IPS DF 6.9 (cell line): ENCODE measurements around the gene KLHL20.
A peak's percentile ranks its signal among the peaks of the same experiment; 100 is the strongest.
"Not testable (repeated sequence)": the region's sequence is repeated elsewhere in the genome, so short reads cannot be mapped to it uniquely, and the experiment has no call there.

Experiments used
- DNase-seq: peaks from one replicate; pipeline ENCODE4 v3.0.0-alpha.2; 2013; ENCODE audit warnings: low read depth, low spot score
- H3K27ac ChIP-seq: one replicate; pipeline ENCODE4 v1.5.1; 2013; ENCODE audit warnings: low read length, control low read depth
- H3K27me3 ChIP-seq: 2 replicates; pipeline ENCODE4 v1.6.1; 2013; ENCODE audit warnings: mild to moderate bottlenecking, low read length; ENCODE audit not compliant: control insufficient read depth, insufficient read depth
- H3K36me3 ChIP-seq: 2 replicates; pipeline ENCODE4 v1.6.1; 2013; ENCODE audit warnings: low read length; ENCODE audit not compliant: control insufficient read depth, insufficient read depth
- H3K4me1 ChIP-seq: 2 replicates; pipeline ENCODE4 v1.6.1; 2013; ENCODE audit warnings: low read length; ENCODE audit not compliant: control insufficient read depth, insufficient read depth
- H3K4me3 ChIP-seq: 2 replicates; pipeline ENCODE4 v1.5.1; 2013; ENCODE audit warnings: mild to moderate bottlenecking, low read length
- H3K9me3 ChIP-seq: 2 replicates; pipeline ENCODE4 v1.6.1; 2013; ENCODE audit warnings: low read length, inconsistent platforms; ENCODE audit not compliant: control insufficient read depth, insufficient read depth
- WGBS: extraction: QIAGEN DNeasy Blood & Tissue Kit; methylation state at CpG from one replicate; pipeline ENCODE4 v1.1.7; 2013; ENCODE audit warnings: mixed read lengths, missing lambda C conversion rate; ENCODE audit not compliant: insufficient read length, insufficient coverage; 5-methylcytosine and 5-hydroxymethylcytosine counted together

Gene KLHL20

GRCh38 chr1:173714759-173715537, at the start of gene KLHL20:
KLHL20 (plus strand) TSS chr1:173714981; CDS start chr1:173716044, 1,063 bp downstream.
- Histone ChIP-seq H3K36me3 (no peaks in the 10 kb centered on the region), H3K27me3 (no peaks in the 10 kb centered on the region), H3K27ac (no peak within 1 kb of the TSS), H3K4me1 (no peaks in the 10 kb centered on the region), H3K4me3 (peak within 1 kb of the TSS; percentile 55), H3K9me3 (no peaks in the 10 kb centered on the region)
- DNase-seq: peak; percentile 80
- no CpG with 5 or more reads among the region's 43 CpGs for WGBS

GRCh38 chr1:173666646-173667045, 48.1 kb upstream of the KLHL20 start:
- Histone ChIP-seq H3K27me3 (no peaks in the 10 kb centered on the region), H3K36me3 (no peaks in the 10 kb centered on the region), H3K27ac (no peak overlapping the region), H3K4me1 (no peaks in the 10 kb centered on the region), H3K9me3 (no peaks in the 10 kb centered on the region), H3K4me3 (no peak overlapping the region)
- no peak for DNase-seq
- WGBS: no CpG with 5 or more reads among the region's 3 CpGs

GRCh38 chr1:173669491-173669941, 45.3 kb upstream of the KLHL20 start, which contains the start of gene ANKRD45:
ANKRD45 (minus strand) TSS chr1:173669851; CDS start chr1:173659418, 10,433 bp downstream.
- DNase-seq: peak; percentile 66
- no peaks in the 10 kb centered on the region for H3K36me3 ChIP-seq
- peak within 1 kb of the TSS; percentile 83; the same call in 1 of the 2 replicates for H3K4me3 ChIP-seq
- no peaks in the 10 kb centered on the region for H3K4me1 ChIP-seq
- no peak within 1 kb of the TSS for H3K27ac ChIP-seq
- no peaks in the 10 kb centered on the region for H3K27me3 ChIP-seq
- no peaks in the 10 kb centered on the region for H3K9me3 ChIP-seq
- no CpG with 5 or more reads among the region's 33 CpGs for WGBS

GRCh38 chr1:173674496-173674895, 40.3 kb upstream of the KLHL20 start:
- not testable (repeated sequence) for H3K4me3 ChIP-seq, H3K27me3 ChIP-seq, H3K9me3 ChIP-seq, DNase-seq, H3K27ac ChIP-seq, H3K36me3 ChIP-seq, H3K4me1 ChIP-seq
- no CpG with 5 or more reads among the region's 2 CpGs for WGBS

GRCh38 chr1:173680152-173680551, 34.6 kb upstream of the KLHL20 start:
- H3K27ac ChIP-seq, H3K4me3 ChIP-seq, H3K9me3 ChIP-seq, H3K27me3 ChIP-seq, H3K36me3 ChIP-seq, H3K4me1 ChIP-seq, DNase-seq: not testable (repeated sequence)
- no CpG with 5 or more reads among the region's 5 CpGs for WGBS

GRCh38 chr1:173682184-173682583, 32.6 kb upstream of the KLHL20 start:
- Histone ChIP-seq H3K27me3 (no peaks in the 10 kb centered on the region), H3K9me3 (no peaks in the 10 kb centered on the region), H3K36me3 (no peaks in the 10 kb centered on the region), H3K4me3 (no peak overlapping the region), H3K27ac (no peak overlapping the region), H3K4me1 (no peaks in the 10 kb centered on the region)
- DNase-seq: no peak

- H3K27me3 ChIP-seq, H3K4me3 ChIP-seq, H3K9me3 ChIP-seq, DNase-seq, H3K4me1 ChIP-seq, H3K27ac ChIP-seq, H3K36me3 ChIP-seq: not testable (repeated sequence)
- no CpG with 5 or more reads among the region's 4 CpGs for WGBS
Observed at GRCh38 chr1:173683838-173684237, 30.9 kb upstream of the KLHL20 start.

- H3K4me3 ChIP-seq, H3K4me1 ChIP-seq, H3K36me3 ChIP-seq, H3K27ac ChIP-seq, H3K27me3 ChIP-seq, H3K9me3 ChIP-seq, DNase-seq: not testable (repeated sequence)
- no CpG with 5 or more reads among the region's 3 CpGs for WGBS
Observed at GRCh38 chr1:173685121-173685520, 29.7 kb upstream of the KLHL20 start.

GRCh38 chr1:173688300-173688699, 26.5 kb upstream of the KLHL20 start:
- Histone ChIP-seq H3K4me3 (no peak overlapping the region), H3K27me3 (no peaks in the 10 kb centered on the region), H3K36me3 (no peaks in the 10 kb centered on the region), H3K9me3 (no peaks in the 10 kb centered on the region), H3K27ac (no peak overlapping the region), H3K4me1 (no peaks in the 10 kb centered on the region)
- WGBS: no CpG with 5 or more reads among the region's 2 CpGs
- DNase-seq: no peak

- Histone ChIP-seq H3K27me3 (no peaks in the 10 kb centered on the region), H3K27ac (no peak overlapping the region), H3K4me1 (no peaks in the 10 kb centered on the region), H3K4me3 (no peak overlapping the region), H3K9me3 (no peaks in the 10 kb centered on the region), H3K36me3 (no peaks in the 10 kb centered on the region)
- DNase-seq: no peak
Observed at GRCh38 chr1:173693238-173693637, 21.5 kb upstream of the KLHL20 start.

GRCh38 chr1:173701299-173701698, 13.5 kb upstream of the KLHL20 start:
- H3K36me3 ChIP-seq, H3K27ac ChIP-seq, DNase-seq, H3K27me3 ChIP-seq, H3K4me1 ChIP-seq, H3K4me3 ChIP-seq, H3K9me3 ChIP-seq: not testable (repeated sequence)
- no CpG with 5 or more reads among the region's 6 CpGs for WGBS
